Measurements from ENCODE around the gene PRSS8.
"Not testable (repeated sequence)": the region's sequence is repeated elsewhere in the genome, so short reads cannot be mapped to it uniquely, and the experiment has no call there.

The PRSS8 gene

DNA sequence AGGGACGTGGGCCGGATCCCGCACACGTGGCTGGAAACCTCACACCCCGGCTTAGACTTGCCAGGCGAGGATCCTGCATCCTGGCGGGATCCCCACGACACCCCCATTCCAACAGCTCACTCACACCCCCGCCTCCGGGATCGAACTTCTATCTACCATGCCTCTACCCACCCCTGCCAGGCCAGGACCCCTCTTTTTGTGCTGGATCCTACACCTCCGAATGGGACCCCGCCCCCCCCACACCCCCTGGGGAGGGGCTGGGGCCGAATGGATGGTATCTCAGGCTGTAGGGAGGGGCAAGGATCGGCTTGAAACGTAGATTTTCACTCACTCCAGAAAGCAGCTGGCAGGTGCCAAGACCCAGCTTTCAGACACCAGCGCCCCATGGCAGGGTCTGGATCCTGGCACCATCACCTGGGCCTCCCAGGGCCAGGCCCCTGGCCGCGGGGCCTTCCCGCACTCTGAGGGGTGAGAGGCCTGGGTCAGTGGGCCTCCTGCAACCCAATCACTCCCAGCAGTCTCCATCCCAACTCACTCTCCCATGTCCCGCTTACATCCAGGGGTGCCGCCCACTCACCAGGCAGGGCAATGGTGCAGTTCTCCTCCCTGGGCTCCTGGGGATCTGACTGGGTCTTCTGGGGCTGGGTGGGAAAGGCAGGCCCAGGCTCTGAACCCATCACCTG lies 7.6 kb upstream of the PRSS8 start:
- no peak for TF ChIP-seq CTCF (IDR thresholded peaks at IDR 0.05; ENCODE audit: low read depth, low read length)
- DNase-seq (ENCODE audit: extremely low read depth, low read depth): no peak

- DNase-seq (ENCODE audit: extremely low read depth, low read depth): peak; percentile 98
- peak; percentile 83 for TF ChIP-seq CTCF (IDR thresholded peaks at IDR 0.05; ENCODE audit: low read depth, low read length)
Observed at GRCh38 chr16:31142109-31143010, 6.8 kb upstream of the PRSS8 start.

DNA sequence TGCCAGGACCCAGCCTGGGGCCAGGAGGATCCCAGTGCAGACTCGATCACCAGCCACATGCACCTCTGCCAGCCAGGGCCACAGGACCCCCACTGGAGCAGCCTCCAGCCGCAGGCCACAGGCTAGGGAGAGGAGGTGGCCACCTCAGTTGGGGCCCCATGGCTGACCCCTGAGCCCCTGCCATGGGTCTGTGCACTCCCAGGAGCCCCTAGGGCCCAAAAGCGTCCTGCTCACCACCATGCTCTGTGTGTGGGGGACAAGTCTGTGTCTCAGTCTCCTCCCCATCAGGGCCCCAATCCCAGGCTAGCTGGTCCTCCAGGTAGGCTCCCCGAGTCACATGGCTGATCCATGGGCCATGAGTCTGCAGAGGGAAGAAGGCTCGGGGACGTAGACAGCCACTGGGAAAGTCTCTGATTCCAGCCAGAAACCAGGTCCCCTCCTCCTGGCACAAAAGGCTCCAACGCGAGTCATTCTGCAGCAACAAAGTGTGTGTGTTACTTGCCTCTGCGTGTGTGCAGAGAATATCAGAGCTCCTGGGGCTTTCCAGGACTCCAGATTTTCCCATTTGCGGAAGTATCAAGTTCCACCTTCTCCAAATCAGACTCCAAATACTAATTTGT lies 6.1 kb upstream of the PRSS8 start:
- DNase-seq (ENCODE audit: extremely low read depth, low read depth): no peak
- no peak for TF ChIP-seq CTCF (IDR thresholded peaks at IDR 0.05; ENCODE audit: low read depth, low read length)

DNA sequence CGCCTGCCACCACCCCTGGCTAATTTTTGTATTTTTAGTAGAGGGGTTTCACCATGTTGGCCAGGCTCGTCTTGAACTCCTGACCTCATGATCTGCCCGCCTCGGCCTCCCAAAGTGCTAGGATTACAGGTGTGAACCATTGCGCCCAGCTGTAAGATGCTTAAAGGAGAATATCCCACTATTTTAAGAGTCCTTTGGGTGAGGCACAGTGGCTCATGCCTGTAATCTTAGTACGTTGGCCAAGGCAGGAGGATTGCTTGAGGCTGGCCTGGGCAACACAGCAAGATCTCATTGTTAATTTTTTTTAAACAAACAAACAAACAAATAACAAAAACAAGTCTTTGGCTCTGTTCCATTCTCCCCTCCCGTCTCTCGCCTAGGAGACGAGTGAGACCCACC lies 5.5 kb upstream of the PRSS8 start:
- DNase-seq (ENCODE audit: extremely low read depth, low read depth): not testable (repeated sequence)

GRCh38 chr16:31138621-31139578 lies 3.4 kb upstream of the PRSS8 start:
- DNase-seq (ENCODE audit: extremely low read depth, low read depth): no peak
- TF ChIP-seq CTCF (IDR thresholded peaks at IDR 0.05; ENCODE audit: low read depth, low read length): no peak

DNA sequence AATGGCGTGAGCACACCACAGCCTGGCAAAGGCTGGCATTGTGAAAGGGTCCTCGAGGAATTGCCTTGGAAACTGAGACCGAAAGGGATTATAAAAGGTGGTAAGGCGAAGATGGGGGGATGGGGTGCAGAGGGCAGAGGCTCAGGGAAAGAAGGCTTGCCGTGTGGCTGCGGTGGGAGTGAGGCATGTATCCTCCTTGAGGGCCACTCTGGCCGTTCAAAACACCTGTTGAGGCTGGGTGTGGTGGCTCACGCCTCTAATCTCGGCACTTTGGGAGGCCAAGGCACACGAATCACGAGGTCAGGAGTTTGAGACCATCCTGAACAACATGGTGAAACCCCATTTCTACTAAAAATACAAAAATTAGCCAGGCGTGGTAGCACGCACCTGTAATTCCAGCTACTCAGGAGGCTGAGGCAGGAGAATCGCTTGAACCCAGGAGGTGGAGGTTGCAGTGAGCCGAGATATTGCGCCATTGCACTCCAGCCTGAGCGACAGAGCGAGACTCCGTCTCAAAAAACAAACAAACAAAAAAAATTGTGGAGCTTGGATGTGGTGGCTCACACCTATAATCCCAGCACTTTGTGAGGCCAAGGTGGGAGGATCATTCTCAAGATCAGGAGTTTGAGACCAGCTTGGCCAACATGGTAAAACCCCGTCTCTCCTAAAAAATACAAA lies 1.4 kb upstream of the PRSS8 start:
- DNase-seq (ENCODE audit: extremely low read depth, low read depth): not testable (repeated sequence)

DNA sequence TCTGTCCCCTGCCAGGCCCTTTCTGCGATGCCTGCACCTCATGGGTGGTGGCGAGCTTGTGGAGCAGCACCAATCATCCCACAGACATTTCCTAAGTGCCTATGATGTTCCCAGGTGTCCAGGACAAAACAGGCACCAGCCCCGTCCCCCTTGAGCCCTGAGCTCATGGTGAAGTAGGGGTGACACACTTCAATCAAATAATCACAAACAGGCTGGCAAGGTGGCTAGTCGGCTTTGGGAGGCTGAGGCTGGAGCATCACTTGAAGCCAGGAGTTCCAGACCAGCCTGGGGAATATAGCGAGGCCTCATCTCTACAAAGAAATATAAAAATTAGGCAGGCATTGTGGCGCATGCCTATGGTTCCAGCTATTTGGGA lies 748 bp upstream of the PRSS8 start:
- DNase-seq (ENCODE audit: extremely low read depth, low read depth): no peak
- TF ChIP-seq CTCF (IDR thresholded peaks at IDR 0.05; ENCODE audit: low read depth, low read length): no peak

Data from AG09319 (cell line).